Right lobe of liver (tissue), 4 donors: Measurements from ENCODE around the gene GAPVD1.

Source experiments
- POLR2A ChIP-seq: fragments of 450-650 bp; IDR thresholded peaks from one replicate; pipeline ENCODE4 v1.6.1; 2017; ENCODE audit warnings: antibody characterized with exemption, mild to moderate bottlenecking
- TF ChIP-seq, protein P1 (sequence below), 4 donors: fragments of 200-600 bp in 3 of 4; fragments of 450-650 bp in 1 of 4; IDR thresholded peaks; one replicate each; pipeline versions ENCODE4 v1.5.1 to v1.8.0; 2016 to 2022; ENCODE audit warnings: antibody characterized with exemption in 4 of 4, mild to moderate bottlenecking in 2 of 4
- donor health status: DM: no; HTN: no; CAD: no.
- donor health status: DM: no; HTN: no; CAD: no.
- donor health status: DM: no; HTN: yes; CAD: no.

DNA sequence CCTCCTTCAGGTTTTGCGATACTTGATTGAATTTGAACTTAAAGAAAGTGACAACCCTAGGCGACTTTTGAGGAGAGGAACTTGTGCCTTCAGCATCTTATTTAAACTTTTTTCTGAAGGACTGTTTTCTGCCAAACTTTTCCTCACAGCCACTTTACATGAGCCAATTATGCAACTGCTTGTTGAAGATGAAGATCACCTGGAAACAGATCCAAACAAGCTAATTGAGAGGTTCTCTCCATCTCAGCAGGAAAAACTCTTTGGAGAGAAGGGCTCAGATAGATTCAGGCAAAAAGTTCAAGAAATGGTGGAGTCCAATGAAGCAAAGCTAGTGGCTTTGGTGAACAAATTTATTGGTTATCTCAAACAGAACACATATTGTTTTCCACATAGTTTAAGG is 40.6 kb downstream of the GAPVD1 start:
- TF ChIP-seq, protein P1, sequence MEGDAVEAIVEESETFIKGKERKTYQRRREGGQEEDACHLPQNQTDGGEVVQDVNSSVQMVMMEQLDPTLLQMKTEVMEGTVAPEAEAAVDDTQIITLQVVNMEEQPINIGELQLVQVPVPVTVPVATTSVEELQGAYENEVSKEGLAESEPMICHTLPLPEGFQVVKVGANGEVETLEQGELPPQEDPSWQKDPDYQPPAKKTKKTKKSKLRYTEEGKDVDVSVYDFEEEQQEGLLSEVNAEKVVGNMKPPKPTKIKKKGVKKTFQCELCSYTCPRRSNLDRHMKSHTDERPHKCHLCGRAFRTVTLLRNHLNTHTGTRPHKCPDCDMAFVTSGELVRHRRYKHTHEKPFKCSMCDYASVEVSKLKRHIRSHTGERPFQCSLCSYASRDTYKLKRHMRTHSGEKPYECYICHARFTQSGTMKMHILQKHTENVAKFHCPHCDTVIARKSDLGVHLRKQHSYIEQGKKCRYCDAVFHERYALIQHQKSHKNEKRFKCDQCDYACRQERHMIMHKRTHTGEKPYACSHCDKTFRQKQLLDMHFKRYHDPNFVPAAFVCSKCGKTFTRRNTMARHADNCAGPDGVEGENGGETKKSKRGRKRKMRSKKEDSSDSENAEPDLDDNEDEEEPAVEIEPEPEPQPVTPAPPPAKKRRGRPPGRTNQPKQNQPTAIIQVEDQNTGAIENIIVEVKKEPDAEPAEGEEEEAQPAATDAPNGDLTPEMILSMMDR (IDR thresholded peaks at IDR 0.05) = no peak
- no peak for TF ChIP-seq POLR2A
